ENCODE measurements around the gene SPSB3. TPM values are rescaled to one million over a fixed set of nuclear protein-coding genes. Genes with fewer than 3 reads are reported as not detected.

SPSB3 gene
- total and polyA plus RNA-seq, 2 of the 13 experiments (the other 11 are each of a cell fraction or from before 2014, with no cell fraction given): 13.2 to 21.9 TPM

GRCh38 chr16:1782408-1783264 is at the start of gene SPSB3, which contains the start of gene NUBP2 (continued):
- TF ChIP-seq SALL1 (CRISPR knock-in tag; IDR thresholded peaks at IDR 0.05): peak; percentile 48
- no peak for TF ChIP-seq ZNF704 (CRISPR knock-in tag; IDR thresholded peaks at IDR 0.05; ENCODE audit: borderline replicate concordance)
- no peak for TF ChIP-seq ZFP41 (CRISPR knock-in tag; IDR thresholded peaks at IDR 0.05; ENCODE audit: borderline replicate concordance)
- peak; percentile 98 for TF ChIP-seq ATF1 (CRISPR knock-in tag; IDR thresholded peaks at IDR 0.05)
- TF ChIP-seq, protein P1, sequence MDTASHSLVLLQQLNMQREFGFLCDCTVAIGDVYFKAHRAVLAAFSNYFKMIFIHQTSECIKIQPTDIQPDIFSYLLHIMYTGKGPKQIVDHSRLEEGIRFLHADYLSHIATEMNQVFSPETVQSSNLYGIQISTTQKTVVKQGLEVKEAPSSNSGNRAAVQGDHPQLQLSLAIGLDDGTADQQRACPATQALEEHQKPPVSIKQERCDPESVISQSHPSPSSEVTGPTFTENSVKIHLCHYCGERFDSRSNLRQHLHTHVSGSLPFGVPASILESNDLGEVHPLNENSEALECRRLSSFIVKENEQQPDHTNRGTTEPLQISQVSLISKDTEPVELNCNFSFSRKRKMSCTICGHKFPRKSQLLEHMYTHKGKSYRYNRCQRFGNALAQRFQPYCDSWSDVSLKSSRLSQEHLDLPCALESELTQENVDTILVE (CRISPR knock-in tag; IDR thresholded peaks at IDR 0.05): peak; percentile 81; the same call in 1 of the 2 replicates
- TF ChIP-seq, protein P2, sequence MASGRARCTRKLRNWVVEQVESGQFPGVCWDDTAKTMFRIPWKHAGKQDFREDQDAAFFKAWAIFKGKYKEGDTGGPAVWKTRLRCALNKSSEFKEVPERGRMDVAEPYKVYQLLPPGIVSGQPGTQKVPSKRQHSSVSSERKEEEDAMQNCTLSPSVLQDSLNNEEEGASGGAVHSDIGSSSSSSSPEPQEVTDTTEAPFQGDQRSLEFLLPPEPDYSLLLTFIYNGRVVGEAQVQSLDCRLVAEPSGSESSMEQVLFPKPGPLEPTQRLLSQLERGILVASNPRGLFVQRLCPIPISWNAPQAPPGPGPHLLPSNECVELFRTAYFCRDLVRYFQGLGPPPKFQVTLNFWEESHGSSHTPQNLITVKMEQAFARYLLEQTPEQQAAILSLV (CRISPR knock-in tag; IDR thresholded peaks at IDR 0.05; ENCODE audit: borderline replicate concordance): peak; percentile 65; the same call in 1 of the 2 replicates
- peak; percentile 8; the same call in 1 of the 2 replicates for TF ChIP-seq ZNF766 (CRISPR knock-in tag; IDR thresholded peaks at IDR 0.05; ENCODE audit: borderline replicate concordance)
- TF ChIP-seq ZNF792 (CRISPR knock-in tag; IDR thresholded peaks at IDR 0.05): peak; percentile 31; the same call in 1 of the 2 replicates
- peak; percentile 59; the same call in 1 of the 2 replicates for TF ChIP-seq HMGXB3 (CRISPR knock-in tag; IDR thresholded peaks at IDR 0.05; ENCODE audit: borderline replicate concordance)
- peak; percentile 53 for TF ChIP-seq FOSL2 (CRISPR knock-in tag; IDR thresholded peaks at IDR 0.05)
- TF ChIP-seq RNF2 (conservative IDR thresholded peaks at IDR 0.05; ENCODE audit: low read depth): 0 out of 2 replicates have a peak, but pooled peaks have one; percentile 20
- peak; percentile 30 for TF ChIP-seq SRSF1 (optimal IDR thresholded peaks at IDR 0.05; ENCODE audit: low read depth, low read length)
- TF ChIP-seq MIER3 (CRISPR knock-in tag; IDR thresholded peaks at IDR 0.05; ENCODE audit: borderline replicate concordance): peak; percentile 64; the same call in 1 of the 2 replicates
- TF ChIP-seq TAF1 (CRISPR knock-in tag; IDR thresholded peaks at IDR 0.05): peak; percentile 65; the same call in 1 of the 2 replicates
- no peak for TF ChIP-seq XRCC5 (optimal IDR thresholded peaks at IDR 0.05; ENCODE audit: low read length)
- peak; percentile 82; the same call in 1 of the 2 replicates for TF ChIP-seq KMT2A (CRISPR knock-in tag; IDR thresholded peaks at IDR 0.05)
- TF ChIP-seq, protein P3, sequence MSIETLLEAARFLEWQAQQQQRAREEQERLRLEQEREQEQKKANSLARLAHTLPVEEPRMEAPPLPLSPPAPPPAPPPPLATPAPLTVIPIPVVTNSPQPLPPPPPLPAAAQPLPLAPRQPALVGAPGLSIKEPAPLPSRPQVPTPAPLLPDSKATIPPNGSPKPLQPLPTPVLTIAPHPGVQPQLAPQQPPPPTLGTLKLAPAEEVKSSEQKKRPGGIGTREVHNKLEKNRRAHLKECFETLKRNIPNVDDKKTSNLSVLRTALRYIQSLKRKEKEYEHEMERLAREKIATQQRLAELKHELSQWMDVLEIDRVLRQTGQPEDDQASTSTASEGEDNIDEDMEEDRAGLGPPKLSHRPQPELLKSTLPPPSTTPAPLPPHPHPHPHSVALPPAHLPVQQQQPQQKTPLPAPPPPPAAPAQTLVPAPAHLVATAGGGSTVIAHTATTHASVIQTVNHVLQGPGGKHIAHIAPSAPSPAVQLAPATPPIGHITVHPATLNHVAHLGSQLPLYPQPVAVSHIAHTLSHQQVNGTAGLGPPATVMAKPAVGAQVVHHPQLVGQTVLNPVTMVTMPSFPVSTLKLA (IDR thresholded peaks at IDR 0.05): peak; percentile 77
- peak; percentile 81 for TF ChIP-seq CHD2 (IDR thresholded peaks at IDR 0.05; ENCODE audit: low read depth, low read length)

Measured in HepG2 (cell line).